Neural progenitor cell (in vitro differentiated cells): ENCODE measurements around the gene CA12. TPM values are rescaled to one million over a fixed set of nuclear protein-coding genes. Genes with fewer than 3 reads are reported as not detected.

Experiments used
- DNase-seq: peaks from one replicate; pipeline ENCODE4 v3.0.0-alpha.2; 2016; ENCODE audit warnings: low spot score
- H2AFZ ChIP-seq: fragments of 200-600 bp; sonication (generic); replicated peaks from 2 replicates; pipeline ENCODE4 v1.6.1; 2016; ENCODE audit warnings: antibody characterized with exemption
- H3F3A ChIP-seq: fragments of 200-600 bp; sonication (generic); 2 replicates; pipeline ENCODE4 v1.6.1; 2016; ENCODE audit warnings: antibody characterized with exemption, low read depth
- H3K27ac ChIP-seq: fragments of 200-600 bp; sonication (generic); 2 replicates; pipeline ENCODE4 v1.5.1; 2016; ENCODE audit warnings: mild to moderate bottlenecking
- H3K27me3 ChIP-seq: fragments of 200-600 bp; sonication (generic); 2 replicates; pipeline ENCODE4 v1.6.1; 2016; ENCODE audit warnings: mild to moderate bottlenecking, moderate library complexity
- H3K36me3 ChIP-seq: fragments of 200-600 bp; sonication (generic); 2 replicates; pipeline ENCODE4 v1.5.1; 2016
- H3K4me1 ChIP-seq: fragments of 200-600 bp; sonication (generic); 2 replicates; pipeline ENCODE4 v1.6.1; 2016; ENCODE audit warnings: mixed run types
- H3K4me2 ChIP-seq: fragments of 200-600 bp; sonication (generic); 2 replicates; pipeline ENCODE4 v1.6.1; 2016
- H3K4me3 ChIP-seq: fragments of 200-600 bp; sonication (generic); 2 replicates; pipeline ENCODE4 v1.5.1; 2016
- H3K79me2 ChIP-seq: fragments of 200-600 bp; sonication (generic); 2 replicates; pipeline ENCODE4 v1.6.1; 2016; ENCODE audit warnings: low read depth
- H3K9ac ChIP-seq: fragments of 200-600 bp; sonication (generic); 2 replicates; pipeline ENCODE4 v1.6.1; 2016
- H3K9me3 ChIP-seq: fragments of 200-600 bp; sonication (generic); 2 replicates; pipeline ENCODE4 v1.5.1; 2016; ENCODE audit warnings: low read depth
- H4K20me1 ChIP-seq: fragments of 200-600 bp; sonication (generic); 2 replicates; pipeline ENCODE4 v1.6.1; 2016; ENCODE audit warnings: low read depth
- H3K27ac Mint-ChIP-seq: 3 replicates; pipeline ENCODE4 v1.8.0; 2021; ENCODE audit warnings: mixed read lengths
- H3K27me3 Mint-ChIP-seq: 2 replicates; pipeline ENCODE4 v1.8.0; 2022; ENCODE audit warnings: low read depth, mild to moderate bottlenecking, inconsistent platforms, moderate library complexity, mixed read lengths; ENCODE audit not compliant: insufficient read depth
- H3K36me3 Mint-ChIP-seq: 3 replicates; pipeline ENCODE4 v1.8.0; 2021; ENCODE audit warnings: mixed read lengths
- H3K4me1 Mint-ChIP-seq: 3 replicates; pipeline ENCODE4 v1.8.0; 2021; ENCODE audit warnings: mixed read lengths
- H3K4me3 Mint-ChIP-seq: 3 replicates; pipeline ENCODE4 v1.8.0; 2021; ENCODE audit warnings: mild to moderate bottlenecking, moderate library complexity, mixed read lengths
- H3K9me3 Mint-ChIP-seq: 3 replicates; pipeline ENCODE4 v1.8.0; 2020; ENCODE audit warnings: mixed read lengths
- CTCF ChIP-seq: fragments of 200-600 bp; sonication (generic); IDR thresholded peaks from 2 replicates; pipeline ENCODE4 v1.5.1; 2017; ENCODE audit warnings: antibody characterized with exemption, mild to moderate bottlenecking
- EZH2 ChIP-seq: fragments of 200-600 bp; sonication (generic); IDR thresholded peaks from 2 replicates; pipeline ENCODE4 v1.6.1; 2017; ENCODE audit warnings: antibody characterized with exemption, mild to moderate bottlenecking, moderate library complexity
- EZH2phosphoT487 ChIP-seq: fragments of 200-600 bp; sonication (generic); IDR thresholded peaks from 2 replicates; pipeline ENCODE4 v1.6.1; 2017; ENCODE audit warnings: antibody characterized with exemption
- total RNA-seq: library from RNA; depleted of rRNA; stranded (reverse); fragments of >200 nt; gene quantifications from 2 replicates; pipeline ENCODE4 v1.2.3, GENCODE V29; 2015; ENCODE audit warnings: low replicate concordance

CA12 gene
- total RNA-seq, 1 donor from 2014 or later, result 0.45 TPM

- Mint-ChIP-seq H3K4me3 (no peak overlapping the region), H3K36me3 (peaks cover 7% of the 10 kb centered on the region)
- H3K79me2 ChIP-seq, result no peaks in the 10 kb centered on the region
These were observed 88.9 kb downstream of the CA12 start for GRCh38 chr15:63292771-63293170.

GRCh38 chr15:63292241-63292640 lies 89.4 kb downstream of the CA12 start:
- no peaks in the 10 kb centered on the region for H3F3A ChIP-seq
- no peak overlapping the region for H3K9ac ChIP-seq
- H3K4me1 ChIP-seq, result peaks cover 2% of the 10 kb centered on the region
- H3K9me3 ChIP-seq, result no peaks in the 10 kb centered on the region
- no peak overlapping the region for H3K4me3 Mint-ChIP-seq
- peaks cover 3% of the 10 kb centered on the region for H3K27me3 Mint-ChIP-seq
- no peak overlapping the region for H3K4me3 ChIP-seq
- no peak overlapping the region for H3K27ac ChIP-seq
- H3K4me1 Mint-ChIP-seq, result peaks cover 25% of the 10 kb centered on the region
- H3K27me3 ChIP-seq, result no peaks in the 10 kb centered on the region
- peaks cover 7% of the 10 kb centered on the region for H3K36me3 Mint-ChIP-seq
- H2AFZ ChIP-seq, result no peak overlapping the region
- no peaks in the 10 kb centered on the region for H4K20me1 ChIP-seq
- H3K4me2 ChIP-seq, result no peak overlapping the region
- no peaks in the 10 kb centered on the region for H3K9me3 Mint-ChIP-seq
- no peaks in the 10 kb centered on the region for H3K79me2 ChIP-seq
- DNase-seq, result no peak
- no peak for TF ChIP-seq CTCF
- TF ChIP-seq EZH2phosphoT487, result no peak
- TF ChIP-seq EZH2, result no peak
- no peaks in the 10 kb centered on the region for H3K36me3 ChIP-seq
- H3K27ac Mint-ChIP-seq, result no peak overlapping the region

More at GRCh38 chr15:63292771-63293170, 88.9 kb downstream of the CA12 start:
- H3K4me3 ChIP-seq, result no peak overlapping the region
- H3K4me1 ChIP-seq, result peaks cover 2% of the 10 kb centered on the region
- H3K4me1 Mint-ChIP-seq, result peaks cover 25% of the 10 kb centered on the region
- H3K9ac ChIP-seq, result no peak overlapping the region
- H3K4me2 ChIP-seq, result no peak overlapping the region
- H4K20me1 ChIP-seq, result no peaks in the 10 kb centered on the region
- no peaks in the 10 kb centered on the region for H3K36me3 ChIP-seq
- peaks cover 3% of the 10 kb centered on the region for H3K27me3 Mint-ChIP-seq
- TF ChIP-seq CTCF (no peak), EZH2 (no peak), EZH2phosphoT487 (no peak)
- no peaks in the 10 kb centered on the region for H3K9me3 ChIP-seq
- DNase-seq, result no peak
- H3K27ac ChIP-seq, result no peak overlapping the region
- H3K9me3 Mint-ChIP-seq, result no peaks in the 10 kb centered on the region
- no peaks in the 10 kb centered on the region for H3F3A ChIP-seq
- no peak overlapping the region for H2AFZ ChIP-seq
- no peaks in the 10 kb centered on the region for H3K27me3 ChIP-seq
- no peak overlapping the region for H3K27ac Mint-ChIP-seq

- Histone ChIP-seq H3K9ac (no peak overlapping the region), H2AFZ (no peak overlapping the region), H3K4me2 (no peak overlapping the region), H3K4me3 (no peak overlapping the region), H3K36me3 (no peaks in the 10 kb centered on the region), H4K20me1 (no peaks in the 10 kb centered on the region), H3F3A (no peaks in the 10 kb centered on the region), H3K79me2 (no peaks in the 10 kb centered on the region), H3K27ac (no peak overlapping the region), H3K27me3 (no peaks in the 10 kb centered on the region), H3K4me1 (peaks cover 2% of the 10 kb centered on the region), H3K9me3 (no peaks in the 10 kb centered on the region)
- H3K4me3 Mint-ChIP-seq, result no peak overlapping the region
- no peak for DNase-seq
- H3K9me3 Mint-ChIP-seq, result no peaks in the 10 kb centered on the region
- peaks cover 3% of the 10 kb centered on the region for H3K27me3 Mint-ChIP-seq
- peaks cover 7% of the 10 kb centered on the region for H3K36me3 Mint-ChIP-seq
- H3K4me1 Mint-ChIP-seq, result peaks cover 25% of the 10 kb centered on the region
- no peak overlapping the region for H3K27ac Mint-ChIP-seq
- no peak for TF ChIP-seq EZH2
- no peak for TF ChIP-seq EZH2phosphoT487
- TF ChIP-seq CTCF, result no peak
These were observed 90.1 kb downstream of the CA12 start for GRCh38 chr15:63291507-63291906.
